Upper lobe of left lung (tissue), 4 donors: ENCODE data around the gene ZFAND4.

ENCODE experiments used
- EP300 ChIP-seq, 4 donors: sonication (generic); formaldehyde crosslinking; IDR thresholded peaks; one replicate each; pipeline ENCODE4 v1.5.1; 2017; ENCODE audit warnings: antibody characterized with exemption in 4 of 4, control low read depth in 2 of 4
- POLR2A ChIP-seq, 4 donors: fragments of 450-650 bp; IDR thresholded peaks; one replicate each; pipeline ENCODE4 v1.5.1; 2016 to 2017; ENCODE audit warnings: antibody characterized with exemption in 4 of 4, mild to moderate bottlenecking in 2 of 4
- POLR2AphosphoS5 ChIP-seq, 2 donors: sonication (generic); formaldehyde crosslinking; IDR thresholded peaks; one replicate each; pipeline ENCODE4 v1.5.1; 2017; ENCODE audit warnings: antibody characterized with exemption in 2 of 2
- TF ChIP-seq, protein P1 (sequence below), 6 experiments: fragments of 450-650 bp in 4 of 6; fragments of 200-600 bp in 2 of 6; sonication (generic) in 2 of 6; IDR thresholded peaks; one replicate each; pipeline ENCODE4 v1.5.1; 2016 to 2019; ENCODE audit warnings: antibody characterized with exemption in 6 of 6

GRCh38 chr10:45607276-45607675 lies 65.3 kb downstream of the ZFAND4 start:
- TF ChIP-seq, protein P1, sequence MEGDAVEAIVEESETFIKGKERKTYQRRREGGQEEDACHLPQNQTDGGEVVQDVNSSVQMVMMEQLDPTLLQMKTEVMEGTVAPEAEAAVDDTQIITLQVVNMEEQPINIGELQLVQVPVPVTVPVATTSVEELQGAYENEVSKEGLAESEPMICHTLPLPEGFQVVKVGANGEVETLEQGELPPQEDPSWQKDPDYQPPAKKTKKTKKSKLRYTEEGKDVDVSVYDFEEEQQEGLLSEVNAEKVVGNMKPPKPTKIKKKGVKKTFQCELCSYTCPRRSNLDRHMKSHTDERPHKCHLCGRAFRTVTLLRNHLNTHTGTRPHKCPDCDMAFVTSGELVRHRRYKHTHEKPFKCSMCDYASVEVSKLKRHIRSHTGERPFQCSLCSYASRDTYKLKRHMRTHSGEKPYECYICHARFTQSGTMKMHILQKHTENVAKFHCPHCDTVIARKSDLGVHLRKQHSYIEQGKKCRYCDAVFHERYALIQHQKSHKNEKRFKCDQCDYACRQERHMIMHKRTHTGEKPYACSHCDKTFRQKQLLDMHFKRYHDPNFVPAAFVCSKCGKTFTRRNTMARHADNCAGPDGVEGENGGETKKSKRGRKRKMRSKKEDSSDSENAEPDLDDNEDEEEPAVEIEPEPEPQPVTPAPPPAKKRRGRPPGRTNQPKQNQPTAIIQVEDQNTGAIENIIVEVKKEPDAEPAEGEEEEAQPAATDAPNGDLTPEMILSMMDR (IDR thresholded peaks at IDR 0.05): no peak
- no peak for TF ChIP-seq POLR2AphosphoS5 (IDR thresholded peaks at IDR 0.05)
- no peak for TF ChIP-seq POLR2A (IDR thresholded peaks at IDR 0.05)
- TF ChIP-seq EP300 (IDR thresholded peaks at IDR 0.05): no peak
